GM19043 (cell line): ENCODE measurements around the gene FAM53B.
A peak's percentile ranks its signal among the peaks of the same experiment; 100 is the strongest.
"Not testable (repeated sequence)": the region's sequence is repeated elsewhere in the genome, so short reads cannot be mapped to it uniquely, and the experiment has no call there.

Experiments used
- ATAC-seq: cut with Tn5 transposase; IDR thresholded peaks from one replicate; pipeline ENCODE4 v1.9.1; 2021; ENCODE audit warnings: low read depth; ENCODE audit not compliant: unreplicated experiment

Gene FAM53B

DNA sequence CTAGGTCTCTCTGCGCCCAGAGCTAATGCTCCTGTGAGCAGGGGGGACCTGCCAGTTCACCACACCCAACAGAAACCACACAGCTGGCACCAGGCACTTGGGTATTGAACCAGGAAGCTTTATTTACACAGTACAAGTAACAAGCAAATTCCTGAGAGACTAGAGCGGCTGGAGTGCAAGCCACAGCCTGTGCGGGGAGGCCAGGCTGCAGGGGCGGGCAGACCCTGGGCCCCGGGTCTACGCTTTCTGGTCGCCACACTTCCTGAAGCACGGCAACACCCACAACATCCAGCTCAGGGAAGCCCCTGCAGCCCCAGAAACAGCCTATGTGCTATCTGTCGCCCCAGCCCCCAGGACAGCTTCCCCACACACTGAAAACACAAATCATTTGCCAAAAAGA lies 125.0 kb downstream of the FAM53B start:
- ATAC-seq: no peak

DNA sequence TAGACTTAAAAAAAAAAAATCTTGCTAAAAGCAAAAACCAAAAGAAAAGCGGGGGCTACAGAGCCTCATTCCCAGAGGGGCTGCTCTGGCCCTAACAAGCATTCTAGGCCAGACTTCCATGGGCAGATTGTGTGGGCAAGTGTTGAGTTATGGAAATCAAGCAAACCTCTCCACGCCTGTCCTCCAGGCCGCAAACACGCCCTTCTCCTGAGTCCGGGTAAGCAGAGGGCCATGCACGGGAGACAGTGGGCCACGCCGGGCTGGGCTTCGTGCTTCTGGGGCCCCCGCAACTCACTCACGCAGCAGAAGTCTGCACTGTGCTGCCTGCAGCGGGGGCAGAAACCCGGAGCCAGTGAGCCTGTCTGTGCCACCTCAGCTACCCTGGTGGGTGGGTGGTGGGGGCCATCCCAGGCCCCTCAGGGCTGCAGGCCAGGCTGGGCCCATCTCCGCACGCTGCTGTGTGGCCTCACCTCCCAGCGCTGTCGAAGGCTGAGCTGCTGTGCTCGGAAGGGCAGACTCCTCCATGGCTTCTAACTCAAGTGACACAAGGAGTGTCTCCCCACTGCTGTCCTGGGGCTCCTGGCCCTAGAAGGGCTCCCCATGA lies 125.6 kb downstream of the FAM53B start:
- ATAC-seq: no peak

DNA sequence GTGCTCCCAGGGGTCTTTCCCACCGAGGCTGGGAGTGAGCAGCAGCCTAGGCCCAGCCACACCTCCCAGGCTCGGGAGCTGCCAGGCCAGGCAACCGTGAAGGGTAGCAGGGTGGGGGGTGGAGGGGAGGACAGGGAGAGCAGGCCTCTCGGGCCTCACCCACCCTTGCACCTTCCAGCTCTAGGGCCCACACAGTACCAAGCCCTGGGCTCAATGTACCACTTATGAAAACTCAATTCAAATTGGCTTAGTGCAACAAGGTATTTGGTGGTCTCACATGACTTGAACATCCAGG lies 127.4 kb downstream of the FAM53B start:
- no peak for ATAC-seq

DNA sequence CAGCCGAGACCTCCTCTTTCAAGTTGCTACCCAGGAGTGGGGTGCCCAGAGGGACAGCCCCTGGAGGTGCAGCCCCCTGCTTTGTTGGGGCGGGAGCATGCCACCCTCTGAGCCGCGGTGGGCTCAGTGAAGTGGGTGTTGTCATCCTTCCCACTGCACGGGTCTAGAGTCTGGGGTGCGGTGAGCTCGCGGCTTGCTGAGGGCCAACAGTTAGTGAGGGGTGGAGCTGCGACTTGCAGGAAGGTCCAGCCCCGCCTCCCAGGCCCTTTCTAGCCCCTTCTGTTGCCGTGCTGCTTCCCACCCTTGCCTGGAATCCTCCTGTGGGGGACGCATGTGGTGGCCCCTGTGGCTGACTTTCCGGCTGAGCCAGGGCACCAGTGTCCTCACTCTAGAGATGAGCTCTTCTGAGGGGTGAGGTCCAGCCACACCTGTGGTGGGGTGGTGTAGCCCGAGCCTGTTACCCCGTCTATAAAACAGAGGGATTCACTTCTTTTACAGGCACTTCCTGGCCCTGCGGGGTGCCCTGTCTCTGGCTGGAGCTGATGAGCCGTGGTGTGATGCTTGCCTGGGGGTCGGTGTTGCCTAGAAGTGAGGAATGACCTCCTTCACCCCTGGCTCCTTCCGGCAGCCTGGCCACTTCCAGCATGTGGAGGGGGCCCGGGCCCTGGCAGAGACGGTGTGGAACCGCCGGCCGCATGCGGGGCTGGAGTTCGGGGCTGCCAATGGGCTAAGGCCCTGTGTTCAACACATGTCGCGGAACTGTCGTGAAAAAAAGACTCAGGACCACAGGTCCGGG lies 127.9 kb downstream of the FAM53B start:
- ATAC-seq: no peak

DNA sequence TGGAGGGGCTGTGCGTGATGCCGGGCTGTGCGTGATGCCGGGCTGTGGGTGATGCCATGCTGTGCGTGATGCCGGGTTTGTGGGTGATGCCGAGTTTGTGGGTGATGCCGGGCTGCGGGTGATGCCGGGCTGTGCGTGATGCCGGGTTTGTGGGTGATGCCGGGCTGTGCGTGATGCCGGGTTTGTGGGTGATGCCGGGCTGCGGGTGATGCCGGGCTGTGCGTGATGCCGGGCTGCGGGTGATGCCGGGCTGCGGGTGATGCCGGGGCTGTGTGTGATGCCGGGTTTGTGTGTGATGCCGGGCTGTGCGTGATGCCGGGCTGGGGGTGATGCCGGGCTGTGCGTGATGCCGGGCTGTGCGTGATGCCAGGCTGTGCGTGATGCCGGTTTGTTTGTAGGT lies 128.9 kb downstream of the FAM53B start:
- ATAC-seq: no peak

DNA sequence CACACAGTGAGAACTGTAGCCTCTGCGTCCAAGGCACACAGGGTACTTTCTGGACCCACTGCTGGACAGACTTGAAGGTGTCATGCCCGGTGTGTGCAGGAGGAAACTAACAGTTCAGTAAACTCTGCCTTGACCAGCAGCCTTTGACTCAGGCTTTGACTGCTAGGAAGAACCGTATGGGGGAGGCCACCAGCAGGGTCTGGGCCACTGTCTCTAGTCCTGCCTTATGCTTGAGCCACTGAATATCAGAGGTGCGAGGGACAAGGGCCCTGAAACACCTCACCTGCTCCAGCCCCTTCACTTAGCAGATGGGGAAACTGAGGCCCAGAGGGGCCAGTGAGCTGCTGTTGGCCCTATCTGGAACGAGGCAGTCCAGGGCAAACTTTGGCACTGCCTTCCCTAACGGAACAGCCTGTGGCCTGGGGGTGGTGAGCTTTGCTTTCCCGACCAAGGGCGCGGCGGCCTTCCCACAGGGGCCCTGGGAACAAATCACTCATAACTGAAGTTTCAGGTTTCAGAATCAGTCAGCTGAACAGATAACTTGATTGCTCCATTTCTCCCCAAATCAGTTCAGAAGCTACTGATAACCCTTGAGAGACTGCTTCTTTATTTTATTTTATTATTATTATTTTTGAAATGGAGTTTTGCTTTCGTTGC lies 130.0 kb downstream of the FAM53B start:
- ATAC-seq: peak; percentile 50

DNA sequence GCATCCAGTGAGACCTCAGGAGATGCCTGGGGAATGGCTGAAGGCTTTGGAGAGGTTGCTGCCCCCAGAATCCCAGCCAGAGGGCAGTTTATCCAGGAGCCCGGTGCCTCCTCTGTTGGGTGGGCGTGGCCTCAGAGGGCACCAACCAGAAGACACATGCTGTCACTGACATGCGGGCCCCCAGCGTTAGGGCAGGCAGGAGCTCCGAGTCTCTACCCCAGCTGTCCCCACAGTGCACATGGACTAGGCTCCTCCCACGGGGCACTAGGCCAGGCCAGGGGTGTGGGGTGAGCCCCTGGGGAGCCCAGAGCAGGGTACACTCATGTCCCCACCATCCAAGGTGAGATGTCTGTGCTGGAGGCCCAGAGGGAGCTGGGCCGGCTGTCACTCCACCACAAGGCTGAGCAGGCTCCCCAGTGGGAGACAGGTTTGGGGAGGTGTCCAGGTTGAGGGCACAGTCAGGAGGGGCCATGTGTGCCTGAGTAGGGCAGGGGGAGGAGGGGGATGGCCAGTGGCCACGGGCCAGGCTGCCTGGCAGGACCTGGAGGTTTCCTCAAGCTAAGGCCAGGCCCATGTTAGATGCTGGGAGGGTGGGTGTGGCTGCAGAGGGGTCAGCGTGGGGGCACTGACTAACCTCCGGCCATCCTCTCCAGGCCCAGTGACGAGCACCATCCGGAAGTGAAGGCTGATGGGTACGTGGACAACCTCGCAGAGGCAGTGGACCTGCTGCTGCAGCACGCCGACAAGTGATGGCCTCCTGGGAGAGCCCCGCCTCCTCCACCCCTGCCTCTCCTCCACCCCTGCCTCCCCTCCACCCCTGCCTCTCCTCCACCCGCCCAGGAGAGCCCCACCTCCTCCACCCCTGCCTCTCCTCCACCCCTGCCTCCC lies 131.3 kb downstream of the FAM53B start:
- ATAC-seq: no peak

DNA sequence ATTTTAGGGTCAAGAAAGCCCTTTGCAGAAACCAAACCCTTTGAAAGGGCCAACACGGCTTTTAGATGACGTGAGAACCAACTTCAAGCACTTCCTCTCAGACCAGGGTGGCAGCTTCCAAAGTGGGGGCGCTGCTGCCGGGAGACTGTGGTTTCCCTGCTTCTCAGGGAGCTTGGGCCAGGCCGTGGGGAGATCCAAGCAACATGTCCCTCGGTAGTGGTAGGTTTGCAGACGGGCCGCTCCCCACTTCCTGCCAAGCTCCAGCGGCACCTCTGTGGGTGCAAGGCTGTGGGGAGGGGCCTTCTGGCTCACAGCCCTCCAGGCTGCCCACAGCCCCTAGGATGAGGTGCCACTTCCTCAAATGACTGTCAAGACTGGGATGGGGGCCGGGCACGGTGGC lies 132.4 kb downstream of the FAM53B start:
- no peak for ATAC-seq

DNA sequence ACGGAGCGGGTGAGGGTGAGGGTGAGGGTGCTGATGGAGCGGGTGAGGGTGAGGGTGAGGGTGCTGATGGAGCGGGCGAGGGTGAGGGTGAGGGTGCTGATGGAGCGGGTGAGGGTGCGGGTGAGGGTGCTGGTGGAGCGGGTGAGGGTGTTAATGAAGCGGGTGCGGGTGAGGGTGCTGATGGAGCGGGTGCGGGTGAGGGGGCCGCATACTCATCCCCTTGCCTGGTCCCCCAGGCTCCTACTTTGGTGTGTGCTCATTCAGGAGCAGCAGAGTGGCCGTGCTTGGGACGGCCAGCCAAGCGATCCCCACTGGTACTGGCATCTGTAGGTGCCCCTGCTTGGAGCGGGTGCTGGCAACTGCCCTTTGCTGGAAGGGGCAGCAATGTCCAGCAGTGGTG lies 133.3 kb downstream of the FAM53B start:
- not testable (repeated sequence) for ATAC-seq

DNA sequence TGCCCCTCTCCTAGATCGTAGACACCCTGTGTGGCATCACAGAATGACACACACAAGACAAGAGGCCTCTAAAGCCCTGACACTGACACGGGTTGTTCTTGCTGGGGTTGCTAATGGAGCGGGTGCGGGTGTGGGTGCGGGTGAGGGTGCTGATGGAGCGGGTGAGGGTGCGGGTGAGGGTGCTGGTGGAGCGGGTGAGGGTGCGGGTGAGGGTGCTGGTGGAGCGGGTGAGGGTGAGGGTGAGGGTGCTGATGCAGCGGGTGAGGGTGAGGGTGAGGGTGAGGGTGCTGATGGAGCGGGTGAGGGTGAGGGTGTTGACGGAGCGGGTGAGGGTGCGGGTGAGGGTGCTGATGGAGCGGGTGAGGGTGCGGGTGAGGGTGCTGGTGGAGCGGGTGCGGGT lies 134.0 kb downstream of the FAM53B start:
- not testable (repeated sequence) for ATAC-seq

DNA sequence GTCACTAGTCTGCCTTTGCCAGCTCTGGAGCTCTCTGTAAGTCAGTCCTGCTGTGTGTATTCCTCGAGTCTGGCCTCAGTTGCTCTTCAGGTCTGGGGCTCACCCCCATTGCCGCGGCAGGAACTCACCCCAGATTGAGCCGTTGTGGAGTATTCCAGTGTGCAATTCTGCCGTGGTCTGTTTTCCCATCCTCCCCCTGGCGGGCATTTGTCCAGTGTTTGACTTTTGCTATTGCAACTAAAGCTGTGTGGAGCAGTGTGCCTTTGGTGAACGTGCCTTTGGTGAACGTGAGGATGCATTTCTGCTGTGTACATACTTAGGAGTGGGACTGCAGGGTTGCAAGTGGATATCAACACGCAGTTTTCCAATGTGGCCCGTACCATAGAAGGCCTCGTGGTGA lies 134.5 kb downstream of the FAM53B start:
- no peak for ATAC-seq

DNA sequence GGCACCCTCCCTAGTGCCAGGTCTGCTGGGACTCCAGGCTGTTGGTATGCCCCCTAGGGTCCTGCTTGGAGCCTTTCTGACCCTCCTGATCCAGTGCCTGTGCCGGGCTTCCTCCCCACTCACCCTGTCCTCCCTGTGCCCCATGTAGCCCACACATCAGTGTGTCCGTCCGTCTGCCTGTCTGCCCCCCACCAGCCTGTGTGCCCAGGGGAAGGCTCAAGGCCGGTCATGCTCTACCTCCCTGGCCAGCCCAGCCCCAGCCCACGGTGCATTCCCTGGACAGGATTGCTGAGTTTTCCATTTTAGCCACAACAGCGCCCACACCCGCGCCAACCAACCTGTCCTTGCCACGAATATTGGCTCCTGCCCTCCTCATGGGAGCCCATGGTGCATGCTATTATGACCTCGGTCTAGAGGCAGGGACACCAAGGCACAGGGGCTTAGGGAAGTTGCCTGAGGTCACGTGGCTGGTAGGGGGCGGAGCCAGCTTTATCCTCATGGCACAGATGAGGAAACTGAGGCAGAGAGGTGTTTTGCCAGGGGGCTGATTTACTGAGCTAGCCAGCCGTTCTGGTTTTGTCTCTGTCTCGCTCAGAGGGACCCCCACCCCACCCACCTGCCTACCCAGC lies 136.0 kb downstream of the FAM53B start:
- ATAC-seq: no peak

DNA sequence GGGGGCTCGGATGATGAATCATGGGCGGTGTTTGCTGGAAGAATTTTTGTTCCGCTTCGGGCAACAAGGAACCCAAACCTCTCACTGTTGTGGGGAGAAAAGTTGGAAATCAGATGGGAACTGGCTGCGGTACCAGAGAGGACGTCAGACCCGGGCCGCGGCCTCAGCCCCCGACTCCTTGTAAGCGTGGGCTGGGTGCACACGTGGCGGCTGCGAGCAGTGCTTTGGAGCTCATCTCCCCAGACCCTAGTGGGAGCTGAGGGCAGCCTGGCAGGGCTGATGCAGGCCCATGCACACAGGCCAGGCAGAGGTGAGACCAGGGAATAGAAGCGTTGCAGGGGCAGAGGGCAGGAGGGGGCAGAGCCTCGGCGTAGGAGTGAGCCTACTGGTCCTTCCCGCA lies 136.5 kb downstream of the FAM53B start:
- ATAC-seq: no peak

DNA sequence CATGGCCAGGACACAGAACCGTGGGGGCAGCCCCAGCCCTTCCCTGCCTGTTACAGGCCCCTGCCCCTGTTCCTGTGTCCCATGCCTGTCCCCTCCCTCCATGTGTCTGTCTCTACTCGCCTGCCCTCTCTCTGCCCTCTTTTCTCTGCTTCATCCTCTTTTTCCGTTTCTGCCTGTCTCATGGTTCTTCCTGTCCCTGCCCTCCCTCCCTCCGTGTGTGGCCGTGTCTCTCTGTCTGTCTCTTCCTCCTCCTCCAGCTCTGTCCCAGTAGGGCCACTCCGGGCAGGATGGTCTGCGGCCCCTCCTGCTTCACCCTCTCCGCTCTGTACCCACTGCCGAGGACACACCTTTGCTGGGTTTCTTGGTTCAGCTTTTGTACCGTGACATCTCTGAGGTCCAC lies 137.4 kb downstream of the FAM53B start:
- ATAC-seq: no peak

DNA sequence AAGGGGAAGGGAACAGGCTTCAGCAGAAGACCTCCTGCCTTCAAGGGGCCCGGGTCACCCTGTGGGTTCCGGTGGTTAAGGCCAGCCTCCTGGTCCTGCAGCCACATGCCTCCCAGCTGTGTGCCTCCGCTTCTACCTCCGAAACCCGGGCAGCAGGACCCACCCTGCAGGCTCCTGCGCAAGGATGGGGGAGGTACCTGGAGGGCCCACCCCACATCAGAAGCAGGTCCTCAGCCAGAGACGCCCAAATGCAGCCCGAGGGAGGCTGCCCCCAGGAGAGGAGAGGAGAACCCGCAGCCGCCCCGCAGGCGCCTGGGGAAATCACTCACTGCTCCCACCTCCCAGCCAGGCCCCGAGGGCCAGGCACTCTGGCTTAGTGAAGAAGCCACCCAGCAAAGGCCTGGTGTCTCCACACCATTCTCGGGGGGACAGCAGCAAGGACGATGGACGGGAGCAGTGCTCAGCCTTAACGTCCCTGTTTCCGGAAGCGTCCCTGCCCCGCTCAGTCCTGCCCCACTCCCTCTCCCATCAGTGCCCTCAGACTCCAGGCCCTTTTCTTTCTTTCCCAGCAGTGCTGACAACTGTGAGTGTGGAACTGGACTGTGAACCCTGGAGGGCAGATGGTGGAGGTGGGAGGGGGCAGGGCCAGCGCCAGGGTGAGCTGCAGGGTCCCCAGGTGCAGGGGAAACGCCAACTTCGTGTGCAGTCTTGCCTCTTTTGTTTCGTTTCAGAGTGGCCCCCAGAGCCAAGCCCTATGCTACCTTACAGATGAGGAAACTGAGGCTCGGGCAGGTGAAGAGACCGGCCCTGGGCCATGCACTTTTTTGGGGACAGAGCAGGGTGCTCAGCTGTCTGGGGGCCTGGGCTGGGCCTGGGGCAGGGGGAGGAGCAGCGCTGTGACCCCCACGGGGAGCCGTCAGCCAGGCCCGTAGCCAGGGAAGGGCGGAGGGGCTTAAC lies 138.0 kb downstream of the FAM53B start:
- ATAC-seq: no peak

DNA sequence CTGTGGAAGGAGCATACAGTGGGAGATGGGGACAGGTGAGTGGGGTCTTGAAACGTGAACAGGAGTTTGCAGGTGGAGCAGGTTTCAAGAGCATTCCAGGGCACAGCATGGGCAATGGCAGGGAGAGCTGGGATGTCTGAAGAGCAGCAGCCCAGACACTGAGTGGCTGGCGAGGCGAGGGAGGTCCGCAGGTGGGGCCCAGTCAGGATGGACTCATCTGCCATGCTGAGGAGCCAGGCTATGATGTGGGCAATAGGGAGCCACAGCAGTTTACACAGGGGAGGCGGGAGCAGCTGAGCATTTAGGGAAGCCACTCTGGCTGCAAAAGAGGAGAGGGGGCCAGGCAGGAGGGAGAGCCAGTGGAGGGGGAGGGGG lies 138.7 kb downstream of the FAM53B start:
- no peak for ATAC-seq

DNA sequence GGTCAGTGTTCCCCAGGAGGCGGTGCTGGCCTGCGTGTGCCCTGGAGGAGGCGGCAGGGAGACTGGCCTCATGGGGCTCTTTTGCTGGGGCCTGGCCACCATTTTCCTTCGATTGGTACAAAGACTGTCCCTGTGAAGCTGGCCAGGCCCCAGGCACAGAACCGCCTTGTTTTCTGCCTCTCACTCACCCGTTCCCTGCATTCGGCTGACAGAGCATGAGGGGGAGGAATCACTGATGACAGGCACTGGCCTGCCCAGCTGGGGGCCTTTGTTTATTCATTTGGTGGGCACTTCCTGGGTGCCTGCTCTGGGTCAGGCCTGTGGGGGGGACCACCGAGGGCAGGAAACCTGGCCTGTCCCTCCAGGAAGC lies 139.2 kb downstream of the FAM53B start:
- no peak for ATAC-seq

DNA sequence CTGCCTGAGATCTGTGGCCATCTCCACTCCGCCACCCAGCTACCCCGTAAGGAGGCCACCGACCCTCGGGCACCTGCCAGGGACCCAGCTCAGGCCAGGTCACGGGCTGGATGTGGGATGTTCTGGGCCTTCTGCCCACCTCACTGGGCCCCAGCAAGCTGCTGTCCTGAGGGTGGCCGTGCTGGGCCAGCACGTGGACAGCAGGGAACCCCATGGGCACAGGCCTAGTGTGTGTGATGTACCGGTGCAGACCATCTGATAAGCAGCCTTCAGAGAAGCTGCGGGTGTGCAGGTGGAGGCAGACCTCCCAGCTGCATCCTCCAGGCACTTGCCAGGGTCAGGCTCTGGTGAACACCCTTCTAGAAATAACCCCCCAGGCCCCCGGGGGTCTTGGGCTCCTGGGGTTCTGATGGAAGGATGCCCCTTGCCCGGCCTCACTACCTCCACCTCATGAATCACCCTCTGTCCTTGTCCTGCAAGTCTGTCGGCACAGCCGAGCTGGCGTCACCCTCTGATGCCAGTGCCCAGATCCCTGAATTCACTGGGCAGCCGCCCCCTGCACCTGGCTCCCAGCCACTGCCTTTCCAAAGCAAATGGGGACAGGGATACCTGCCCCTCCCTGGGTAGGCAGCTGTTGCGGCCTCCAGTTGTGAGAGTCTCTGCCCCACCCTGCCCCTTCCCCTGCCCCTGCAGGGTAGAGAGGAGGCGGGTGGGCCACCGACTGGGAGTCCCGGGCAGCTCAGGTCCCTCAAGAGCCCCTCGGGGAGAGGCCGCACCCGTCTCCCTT lies 139.8 kb downstream of the FAM53B start:
- no peak for ATAC-seq
